ENCODE results near the gene PLK5. TPM values are rescaled to one million over a fixed set of nuclear protein-coding genes. Genes with fewer than 3 reads are reported as not detected.
"Not testable (repeated sequence)": the region's sequence is repeated elsewhere in the genome, so short reads cannot be mapped to it uniquely, and the experiment has no call there.

The PLK5 gene
- total RNA-seq: not detected in 2 replicates
- polyA plus RNA-seq: not detected in 2 replicates
- polyA plus RNA-seq (2012): not detected in 2 replicates
- polyA minus RNA-seq (ENCODE audit: low replicate concordance): not detected in 2 replicates

GRCh38 chr19:1523412-1524286 lies at the start of gene PLK5:
Gene PLK5, plus strand, starts transcription at chr19:1524077. Its CDS starts 2,920 bp downstream, at chr19:1526997.
- no peak for DNase-seq (ENCODE audit: low read depth in 2 of 2)
- no peak for TF ChIP-seq EZH2 (IDR thresholded peaks at IDR 0.05; ENCODE audit: low read length, missing control alignments)
- no peak for TF ChIP-seq CTCF (conservative IDR thresholded peaks at IDR 0.05 in 1 of 2, IDR thresholded peaks at IDR 0.05 in 1 of 2; ENCODE audit: low read depth in 1 of 2, low read length in 2 of 2)
- H3K36me3 ChIP-seq (ENCODE audit: control insufficient read depth, insufficient read depth, low read length): no peaks in the 10 kb centered on the region
- H2AFZ ChIP-seq (ENCODE audit: low read length): no peak within 1 kb of the TSS
- no peak within 1 kb of the TSS for H3K9ac ChIP-seq (ENCODE audit: insufficient read depth, low read length)
- H3K79me2 ChIP-seq (ENCODE audit: control insufficient read depth, insufficient read depth, low read length): no peaks in the 10 kb centered on the region
- no peaks in the 10 kb centered on the region for H4K20me1 ChIP-seq (ENCODE audit: control insufficient read depth, extremely low read depth, insufficient read depth, low read length)
- no peak within 1 kb of the TSS for H3K4me2 ChIP-seq (ENCODE audit: extremely low read depth, insufficient read depth, low read length)
- no peak within 1 kb of the TSS for H3K27ac ChIP-seq (ENCODE audit: insufficient read depth, low read length)
- no peaks in the 10 kb centered on the region for H3K9me3 ChIP-seq (ENCODE audit: control insufficient read depth, insufficient read depth, low read depth, low read length)
- H3K4me1 ChIP-seq (ENCODE audit: control insufficient read depth, extremely low read depth, insufficient read depth, low read length): no peaks in the 10 kb centered on the region
- H3K27me3 ChIP-seq (ENCODE audit: control insufficient read depth, insufficient read depth, low read length): peaks cover 18% of the 10 kb centered on the region
- H3K4me3 ChIP-seq (replicated peaks in 1 of 4; ENCODE audit: control extremely low read depth in 1 of 4, insufficient read depth in 1 of 4, low read depth in 3 of 4, low read length in 4 of 4): no peak within 1 kb of the TSS

GRCh38 chr19:1474765-1475351 lies 49.0 kb upstream of the PLK5 start:
- H3K4me3 ChIP-seq (replicated peaks in 1 of 4; ENCODE audit: control extremely low read depth in 1 of 4, insufficient read depth in 1 of 4, low read depth in 3 of 4, low read length in 4 of 4): no peak overlapping the region
- peaks cover 26% of the 10 kb centered on the region for H3K27me3 ChIP-seq (ENCODE audit: control insufficient read depth, insufficient read depth, low read length)
- H3K4me2 ChIP-seq (ENCODE audit: extremely low read depth, insufficient read depth, low read length): no peak overlapping the region
- no peak overlapping the region for H3K27ac ChIP-seq (ENCODE audit: insufficient read depth, low read length)
- H3K9ac ChIP-seq (ENCODE audit: insufficient read depth, low read length): no peak overlapping the region
- no peak for DNase-seq (ENCODE audit: low read depth in 2 of 2)
- H3K79me2 ChIP-seq (ENCODE audit: control insufficient read depth, insufficient read depth, low read length): peaks cover 9% of the 10 kb centered on the region
- H3K36me3 ChIP-seq (ENCODE audit: control insufficient read depth, insufficient read depth, low read length): peaks cover 2% of the 10 kb centered on the region
- TF ChIP-seq EZH2 (IDR thresholded peaks at IDR 0.05; ENCODE audit: low read length, missing control alignments) (no peak), CTCF (conservative IDR thresholded peaks at IDR 0.05 in 1 of 2, IDR thresholded peaks at IDR 0.05 in 1 of 2; ENCODE audit: low read depth in 1 of 2, low read length in 2 of 2) (no peak)
- peaks cover 3% of the 10 kb centered on the region for H3K4me1 ChIP-seq (ENCODE audit: control insufficient read depth, extremely low read depth, insufficient read depth, low read length)
- no peaks in the 10 kb centered on the region for H4K20me1 ChIP-seq (ENCODE audit: control insufficient read depth, extremely low read depth, insufficient read depth, low read length)
- H3K9me3 ChIP-seq (ENCODE audit: control insufficient read depth, insufficient read depth, low read depth, low read length): no peaks in the 10 kb centered on the region
- no peak overlapping the region for H2AFZ ChIP-seq (ENCODE audit: low read length)

- TF ChIP-seq CTCF (conservative IDR thresholded peaks at IDR 0.05 in 1 of 2, IDR thresholded peaks at IDR 0.05 in 1 of 2; ENCODE audit: low read depth in 1 of 2, low read length in 2 of 2) (no peak), EZH2 (IDR thresholded peaks at IDR 0.05; ENCODE audit: low read length, missing control alignments) (no peak)
- Histone ChIP-seq H4K20me1 (ENCODE audit: control insufficient read depth, extremely low read depth, insufficient read depth, low read length) (no peaks in the 10 kb centered on the region), H3K36me3 (ENCODE audit: control insufficient read depth, insufficient read depth, low read length) (peaks cover 2% of the 10 kb centered on the region), H3K9me3 (ENCODE audit: control insufficient read depth, insufficient read depth, low read depth, low read length) (no peaks in the 10 kb centered on the region), H3K79me2 (ENCODE audit: control insufficient read depth, insufficient read depth, low read length) (peaks cover 9% of the 10 kb centered on the region), H2AFZ (ENCODE audit: low read length) (no peak overlapping the region), H3K4me1 (ENCODE audit: control insufficient read depth, extremely low read depth, insufficient read depth, low read length) (peaks cover 3% of the 10 kb centered on the region), H3K4me3 (replicated peaks in 1 of 4; ENCODE audit: control extremely low read depth in 1 of 4, insufficient read depth in 1 of 4, low read depth in 3 of 4, low read length in 4 of 4) (no peak overlapping the region), H3K27me3 (ENCODE audit: control insufficient read depth, insufficient read depth, low read length) (peaks cover 18% of the 10 kb centered on the region), H3K4me2 (ENCODE audit: extremely low read depth, insufficient read depth, low read length) (no peak overlapping the region), H3K9ac (ENCODE audit: insufficient read depth, low read length) (no peak overlapping the region), H3K27ac (ENCODE audit: insufficient read depth, low read length) (no peak overlapping the region)
- DNase-seq (ENCODE audit: low read depth in 2 of 2): no peak
Measured at GRCh38 chr19:1475751-1476437, 48.0 kb upstream of the PLK5 start.

- not testable (repeated sequence) for DNase-seq (ENCODE audit: low read depth in 2 of 2); H3K36me3 ChIP-seq (ENCODE audit: control insufficient read depth, insufficient read depth, low read length); H3K27me3 ChIP-seq (ENCODE audit: control insufficient read depth, insufficient read depth, low read length); H3K79me2 ChIP-seq (ENCODE audit: control insufficient read depth, insufficient read depth, low read length); H3K27ac ChIP-seq (ENCODE audit: insufficient read depth, low read length); H3K9ac ChIP-seq (ENCODE audit: insufficient read depth, low read length); H4K20me1 ChIP-seq (ENCODE audit: control insufficient read depth, extremely low read depth, insufficient read depth, low read length); H3K4me2 ChIP-seq (ENCODE audit: extremely low read depth, insufficient read depth, low read length); H3K4me1 ChIP-seq (ENCODE audit: control insufficient read depth, extremely low read depth, insufficient read depth, low read length); H2AFZ ChIP-seq (ENCODE audit: low read length); H3K9me3 ChIP-seq (ENCODE audit: control insufficient read depth, insufficient read depth, low read depth, low read length)
- H3K4me3 ChIP-seq (replicated peaks in 1 of 4; ENCODE audit: control extremely low read depth in 1 of 4, insufficient read depth in 1 of 4, low read depth in 3 of 4, low read length in 4 of 4): peak overlapping the region in 1 of 4 experiments; percentile 14
Measured at GRCh38 chr19:1477056-1477455, 46.8 kb upstream of the PLK5 start.
